ENCODE results near the gene GCDH.
"Not testable (repeated sequence)": the region's sequence is repeated elsewhere in the genome, so short reads cannot be mapped to it uniquely, and the experiment has no call there.

The GCDH gene

GRCh38 chr19:12872941-12873890, 17.7 kb upstream of the GCDH start:
- peak; percentile 78 for DNase-seq

- DNase-seq: no peak
Observed at GRCh38 chr19:12873891-12874745, 16.8 kb upstream of the GCDH start.

- DNase-seq: no peak
Observed at GRCh38 chr19:12875086-12875485, 15.9 kb upstream of the GCDH start.

DNA sequence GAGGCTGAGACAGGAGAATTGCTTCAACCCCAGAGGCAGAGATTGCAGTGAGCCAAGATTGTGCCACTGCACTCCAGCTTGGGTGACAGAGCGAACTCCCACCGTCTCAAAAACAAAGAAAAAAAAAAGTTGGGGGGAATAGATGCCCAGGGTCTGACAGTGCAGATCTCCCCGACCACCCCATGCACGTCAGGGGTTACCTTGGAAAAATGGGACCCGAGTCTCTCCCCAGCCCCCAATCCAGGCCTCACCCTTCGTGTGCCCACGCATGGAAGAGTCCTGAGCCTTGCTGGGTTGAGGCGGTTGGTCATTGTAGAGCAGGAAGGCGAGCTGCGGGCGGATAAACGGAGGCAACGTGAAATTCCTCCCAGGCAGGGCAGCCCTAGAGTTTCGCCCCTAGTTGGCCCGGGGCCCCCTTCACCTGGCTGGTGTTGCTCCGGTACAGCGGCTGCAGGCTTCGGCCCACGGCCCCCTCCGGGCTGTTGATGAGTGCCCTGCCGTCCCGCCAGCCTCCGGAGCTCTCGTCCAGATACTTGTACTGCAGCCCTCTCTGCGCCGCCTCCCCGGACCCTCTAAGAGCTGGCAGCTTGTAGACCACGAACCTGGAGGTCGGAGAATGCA, 10.3 kb upstream of the GCDH start:
- peak; percentile 71 for DNase-seq

DNA sequence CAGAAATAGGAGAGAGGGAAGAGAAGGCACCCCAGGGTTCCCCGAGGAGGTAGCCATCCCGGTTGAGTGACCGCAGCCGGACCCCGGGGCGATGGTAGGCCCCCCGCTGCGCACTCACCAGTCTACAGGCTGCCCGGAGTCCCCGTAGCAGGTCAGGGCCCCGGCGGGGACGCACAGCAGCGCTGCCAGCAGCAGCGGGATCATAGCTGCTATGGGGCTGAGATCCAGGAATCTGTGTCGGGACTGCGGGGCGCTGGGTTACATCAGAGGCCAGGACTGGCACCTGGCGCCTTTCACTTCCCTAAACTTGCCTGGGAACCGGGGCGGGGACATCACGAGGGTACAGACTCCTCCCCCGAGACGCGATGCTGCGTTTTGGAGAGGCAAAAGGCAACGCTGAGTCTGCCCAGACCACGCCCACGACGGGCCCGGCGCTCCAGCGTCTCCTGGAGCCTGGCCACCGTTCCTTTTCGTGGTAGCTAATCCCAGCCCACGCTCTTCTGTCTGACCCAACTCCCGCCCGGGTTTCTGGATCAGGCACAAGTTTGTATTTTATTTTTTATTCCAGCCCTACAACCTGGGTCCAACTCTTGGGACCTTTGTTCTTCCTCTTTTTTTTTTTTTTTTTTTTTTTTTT, 9.7 kb upstream of the GCDH start, which contains the start of gene DNASE2:
Gene DNASE2 (minus strand): TSS at position 278 of the 637 bp plus-strand sequence. CDS start 74 bp downstream, at position 204.
- peak; percentile 96 for DNase-seq

- no peak for DNase-seq
Observed at GRCh38 chr19:12882589-12882988, 8.4 kb upstream of the GCDH start.

DNA sequence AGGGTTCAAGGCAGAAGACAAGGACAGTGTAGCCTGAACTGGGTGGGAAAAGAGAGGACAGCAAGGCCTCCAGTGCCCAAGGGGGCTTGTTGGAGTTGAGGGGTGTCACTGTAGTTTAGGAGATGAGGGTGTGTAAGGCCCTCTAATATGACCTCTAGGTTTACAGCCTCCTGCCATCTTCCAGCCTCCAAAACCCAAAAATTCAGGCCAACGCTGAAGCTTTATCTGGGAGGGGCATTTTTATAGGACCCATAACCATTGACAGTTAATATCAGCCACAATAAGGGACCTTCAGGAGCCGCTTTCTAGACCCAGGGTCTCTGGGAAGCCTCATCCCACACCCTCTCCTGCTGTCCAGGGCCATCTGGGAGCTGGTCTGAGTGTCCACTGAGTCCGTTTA, 6.8 kb upstream of the GCDH start:
- DNase-seq: no peak

- DNase-seq: no peak
Observed at GRCh38 chr19:12884627-12884925, 6.4 kb upstream of the GCDH start.

GRCh38 chr19:12884926-12885748, 5.8 kb upstream of the GCDH start:
- DNase-seq: peak; percentile 95

- no peak for DNase-seq
Observed at GRCh38 chr19:12885749-12886650, 5.0 kb upstream of the GCDH start.

- DNase-seq: no peak
Observed at GRCh38 chr19:12886651-12886968, 4.3 kb upstream of the GCDH start.

- DNase-seq: no peak
Observed at GRCh38 chr19:12886969-12887747, 3.8 kb upstream of the GCDH start, which contains the start of gene KLF1. KLF1 (minus strand) TSS chr19:12887201; CDS start chr19:12887140, 61 bp downstream.

DNA sequence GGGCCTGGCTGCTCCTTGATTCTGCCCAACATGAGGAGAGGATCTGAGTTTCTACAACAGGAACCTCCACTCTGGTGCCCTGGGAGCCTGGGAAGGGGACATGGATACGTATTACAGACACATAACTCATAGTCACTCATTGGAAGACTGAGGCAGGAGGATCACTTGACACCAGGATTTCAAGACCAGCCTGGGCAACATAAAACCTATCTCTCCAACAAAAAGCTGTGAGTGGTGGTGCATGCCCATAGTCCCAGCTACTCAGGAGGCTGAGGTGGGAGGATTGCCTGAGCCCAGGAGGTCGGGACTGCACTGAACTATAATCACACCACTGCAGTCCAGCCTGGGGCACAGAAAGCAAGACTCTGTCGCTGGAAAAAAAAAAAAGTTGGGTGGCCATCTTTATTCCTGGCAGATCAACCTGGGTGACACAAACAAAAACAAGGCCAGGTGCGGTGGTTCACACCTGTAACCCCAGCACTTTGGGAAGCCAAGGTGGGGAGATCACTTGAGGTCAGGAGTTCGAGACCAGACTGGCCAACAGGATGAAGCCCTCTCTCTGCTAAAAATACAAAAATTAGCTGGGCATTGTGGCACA, 2.9 kb upstream of the GCDH start:
- DNase-seq: no peak

GRCh38 chr19:12890299-12890786, 617 bp upstream of the GCDH start:
- DNase-seq: not testable (repeated sequence)

DNA sequence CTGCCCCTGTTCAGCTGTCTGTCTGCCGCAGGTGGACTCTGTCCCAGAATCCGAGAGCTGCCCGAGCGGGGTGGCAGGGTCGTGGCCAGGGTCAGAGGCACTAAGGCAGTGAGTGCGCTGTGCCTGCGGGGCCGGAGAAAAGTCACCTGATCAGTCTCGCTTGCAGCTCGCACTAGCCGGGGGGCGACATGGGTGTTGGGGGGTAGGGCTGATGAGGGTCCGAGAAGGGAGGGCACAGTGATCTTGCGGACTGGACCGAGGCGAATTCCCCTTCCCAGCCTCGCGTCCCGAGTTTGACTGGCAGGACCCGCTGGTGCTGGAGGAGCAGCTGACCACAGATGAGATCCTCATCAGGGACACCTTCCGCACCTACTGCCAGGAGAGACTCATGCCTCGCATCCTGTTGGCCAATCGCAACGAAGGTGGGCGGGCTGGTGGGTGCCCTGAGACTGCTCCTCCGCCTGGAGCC, 627 bp downstream of the GCDH start:
- no peak for DNase-seq

DNA sequence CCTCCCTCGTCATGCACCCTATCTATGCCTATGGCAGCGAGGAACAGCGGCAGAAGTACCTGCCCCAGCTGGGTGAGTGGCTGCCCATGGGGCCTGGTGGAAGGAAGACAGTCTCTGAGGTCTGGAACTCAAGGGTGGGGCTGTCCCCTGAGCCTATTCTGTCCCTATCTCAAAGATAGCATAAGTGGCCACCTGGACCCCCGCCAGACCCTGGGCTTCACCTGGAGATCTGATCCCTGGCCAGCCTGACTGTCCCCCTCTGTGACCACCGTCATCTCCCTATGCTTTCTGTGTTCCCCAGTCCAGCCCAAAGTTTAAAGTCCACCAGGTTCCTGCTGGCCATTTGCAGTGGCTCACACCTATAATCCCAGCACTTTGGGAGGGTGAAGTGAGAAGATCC, 2.6 kb downstream of the GCDH start:
- no peak for DNase-seq

- DNase-seq: no peak
Observed at GRCh38 chr19:12896460-12896859, 5.5 kb downstream of the GCDH start.

- no peak for DNase-seq
Observed at GRCh38 chr19:12899891-12900518, 9.0 kb downstream of the GCDH start.

DNA sequence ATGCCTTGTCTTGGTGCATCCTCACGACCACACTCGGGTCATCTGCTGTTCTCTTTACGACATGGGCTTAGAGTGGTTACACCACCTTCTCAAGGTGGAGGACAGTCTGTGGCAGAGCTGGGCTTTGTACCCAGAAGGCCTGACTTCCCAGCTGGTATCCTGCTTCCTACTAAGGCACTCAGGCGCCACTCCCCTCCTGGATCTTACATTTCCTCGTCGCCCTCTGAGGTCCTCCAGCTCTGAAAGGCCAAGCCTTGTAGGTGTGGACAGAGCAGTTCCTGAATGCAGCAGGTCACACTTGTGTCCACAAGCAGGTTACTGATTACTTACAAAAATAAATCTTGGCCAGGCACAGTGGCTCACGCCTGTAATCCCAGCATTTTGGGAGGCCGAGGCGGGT, 16.2 kb downstream of the GCDH start:
- DNase-seq: no peak

All from activated effector memory CD4-positive, alpha-beta T cell treated with anti-CD3 and anti-CD28 coated beads, Interleukin-2, amount 50 U/mL, for 16 hours (primary cell).